GM12874 (cell line): ENCODE results near the gene TKTL2.

Experiments
- TF ChIP-seq, protein P1 (sequence below): IDR thresholded peaks from 2 replicates; pipeline ENCODE4 v1.5.1; 2011; ENCODE audit warnings: low read depth, mild to moderate bottlenecking, control low read depth, low read length, moderate library complexity; ENCODE audit not compliant: insufficient read depth

TKTL2 gene

DNA sequence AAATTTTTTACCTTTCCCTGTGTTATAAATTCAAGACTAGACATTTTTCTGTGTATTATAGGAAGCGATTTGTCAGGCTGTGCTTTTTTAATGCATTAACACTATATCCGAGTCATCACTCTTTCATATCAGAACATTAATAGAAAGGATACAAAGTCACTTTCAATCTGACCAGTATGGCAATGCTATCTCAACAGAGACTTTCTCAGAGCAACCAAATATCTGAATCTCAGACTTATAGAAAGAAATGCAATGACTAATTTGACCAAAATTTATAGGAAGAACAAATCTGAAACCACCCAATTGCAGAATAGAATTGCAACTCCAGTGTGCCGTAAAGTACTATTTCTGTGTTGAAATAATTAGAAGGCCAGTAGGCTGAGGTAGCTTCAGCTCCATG is 473 bp upstream of the TKTL2 start:
- TF ChIP-seq, protein P1, sequence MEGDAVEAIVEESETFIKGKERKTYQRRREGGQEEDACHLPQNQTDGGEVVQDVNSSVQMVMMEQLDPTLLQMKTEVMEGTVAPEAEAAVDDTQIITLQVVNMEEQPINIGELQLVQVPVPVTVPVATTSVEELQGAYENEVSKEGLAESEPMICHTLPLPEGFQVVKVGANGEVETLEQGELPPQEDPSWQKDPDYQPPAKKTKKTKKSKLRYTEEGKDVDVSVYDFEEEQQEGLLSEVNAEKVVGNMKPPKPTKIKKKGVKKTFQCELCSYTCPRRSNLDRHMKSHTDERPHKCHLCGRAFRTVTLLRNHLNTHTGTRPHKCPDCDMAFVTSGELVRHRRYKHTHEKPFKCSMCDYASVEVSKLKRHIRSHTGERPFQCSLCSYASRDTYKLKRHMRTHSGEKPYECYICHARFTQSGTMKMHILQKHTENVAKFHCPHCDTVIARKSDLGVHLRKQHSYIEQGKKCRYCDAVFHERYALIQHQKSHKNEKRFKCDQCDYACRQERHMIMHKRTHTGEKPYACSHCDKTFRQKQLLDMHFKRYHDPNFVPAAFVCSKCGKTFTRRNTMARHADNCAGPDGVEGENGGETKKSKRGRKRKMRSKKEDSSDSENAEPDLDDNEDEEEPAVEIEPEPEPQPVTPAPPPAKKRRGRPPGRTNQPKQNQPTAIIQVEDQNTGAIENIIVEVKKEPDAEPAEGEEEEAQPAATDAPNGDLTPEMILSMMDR: no peak

DNA sequence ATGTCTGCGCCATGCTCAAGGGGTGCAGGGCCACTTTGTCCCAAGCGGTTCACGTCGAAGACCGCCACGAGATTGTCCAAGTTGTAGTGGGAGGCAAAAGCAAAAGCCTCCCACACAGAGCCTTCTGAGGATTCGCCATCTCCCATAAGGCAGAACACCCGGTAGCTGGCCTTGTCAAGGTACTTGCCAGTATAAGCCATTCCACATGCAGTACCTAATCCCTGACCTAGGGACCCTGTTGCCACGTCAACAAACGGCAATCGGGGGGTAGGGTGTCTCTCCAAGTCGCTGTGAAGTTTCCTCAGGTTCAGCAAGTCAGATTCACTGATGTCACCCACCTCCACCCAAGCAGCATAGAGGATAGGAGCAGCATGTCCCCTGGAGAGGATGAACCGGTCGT is 424 bp downstream of the TKTL2 start:
- TF ChIP-seq, protein P1: no peak

DNA sequence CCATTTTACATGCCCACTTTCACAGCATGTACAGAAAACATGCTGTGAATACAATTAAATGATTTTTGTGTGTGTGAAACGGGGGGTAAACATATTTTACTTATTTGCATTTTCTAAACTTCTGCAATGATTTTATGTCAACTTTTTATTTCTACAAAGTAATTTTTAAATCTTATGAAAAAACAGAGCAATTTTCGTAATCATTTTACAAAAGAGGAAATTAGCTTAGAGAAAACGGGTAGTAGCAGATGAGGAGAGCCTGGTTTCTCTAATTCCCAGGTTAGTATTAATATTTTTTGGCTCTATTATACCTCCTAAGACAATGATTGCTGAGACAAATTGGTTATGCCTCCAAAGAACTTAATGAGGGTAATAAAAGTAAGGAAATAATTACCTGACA is 3.2 kb downstream of the TKTL2 start:
- TF ChIP-seq, protein P1: no peak

DNA sequence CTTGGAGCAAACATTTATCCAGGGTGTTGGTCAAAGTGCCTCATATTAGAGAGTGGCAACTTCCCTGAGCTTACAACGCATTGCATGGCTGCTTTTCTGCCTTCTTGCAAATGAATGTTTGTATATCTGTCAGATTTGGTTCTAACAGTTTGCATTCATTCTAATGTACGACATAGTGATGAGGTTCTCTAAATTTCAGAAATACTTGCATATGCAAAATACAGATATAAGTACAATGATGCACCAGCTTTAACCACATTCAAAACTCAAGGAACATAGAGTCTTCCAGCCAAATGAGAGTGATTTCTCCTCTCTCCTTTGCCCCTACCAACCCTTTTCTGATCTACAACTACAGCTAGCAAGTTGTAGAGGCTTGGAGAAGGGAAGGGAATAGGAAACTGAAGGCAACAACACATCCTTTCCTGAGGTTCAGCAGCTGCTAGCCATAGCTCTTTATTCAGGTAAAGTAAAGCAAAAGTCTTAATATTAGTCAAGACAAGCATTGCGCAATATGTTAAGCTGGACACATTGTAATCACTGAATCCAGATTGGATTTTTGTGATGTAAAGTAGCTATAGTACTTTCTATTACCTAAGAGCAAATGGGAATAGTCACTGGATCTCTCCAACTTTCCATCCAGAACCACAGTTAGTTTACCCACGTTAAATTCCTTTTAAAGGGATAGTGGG is 6.3 kb downstream of the TKTL2 start:
- TF ChIP-seq, protein P1: no peak

DNA sequence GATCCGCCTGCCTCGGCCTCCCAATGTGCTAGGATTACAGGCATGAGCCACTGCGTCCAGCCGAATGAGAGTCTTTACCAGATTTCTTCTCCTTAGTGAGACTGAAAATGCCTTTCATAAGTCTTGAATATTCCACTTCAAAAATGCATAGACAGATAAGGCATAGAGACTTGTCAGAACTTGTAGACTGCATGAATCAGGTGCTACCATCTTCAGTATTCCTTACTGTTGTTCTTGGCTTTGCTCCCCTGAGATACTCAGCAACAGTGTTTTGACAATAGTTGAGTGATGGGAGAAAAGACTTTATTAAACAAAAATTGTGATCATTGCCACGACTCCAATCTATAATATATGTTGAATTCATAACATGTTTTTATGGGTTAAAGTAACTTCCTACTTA is 11.0 kb downstream of the TKTL2 start:
- TF ChIP-seq, protein P1: no peak

DNA sequence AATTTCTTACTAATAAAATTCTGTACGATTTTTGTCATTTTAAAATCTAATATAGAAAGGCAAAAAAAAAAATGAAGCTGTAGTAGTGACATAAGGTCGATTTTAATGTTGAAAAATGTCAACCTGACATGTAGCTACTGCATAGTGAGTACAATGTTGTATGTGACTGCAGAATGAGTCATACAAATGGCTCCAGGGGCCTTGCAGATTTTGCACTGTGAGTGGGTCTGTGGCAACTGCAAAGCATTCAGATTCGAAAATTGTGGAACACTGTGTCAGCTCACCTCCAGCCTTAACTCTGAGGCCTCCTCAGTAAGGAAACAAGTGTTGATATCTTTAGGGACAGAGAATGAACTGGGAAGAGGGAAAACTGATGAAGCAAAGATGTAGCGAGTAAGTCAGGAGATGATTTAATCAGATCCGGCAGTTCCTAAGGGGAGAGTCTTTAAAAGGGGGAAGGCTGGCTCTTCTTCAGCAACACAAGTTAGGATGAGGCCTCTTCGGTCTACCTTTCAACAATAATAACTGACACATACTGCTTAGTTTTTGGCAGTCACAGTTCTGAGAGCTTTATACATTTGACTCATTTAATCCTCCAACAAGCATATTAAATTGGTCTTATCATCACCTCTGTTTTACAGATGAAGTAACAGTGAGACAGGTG is 24.9 kb downstream of the TKTL2 start:
- TF ChIP-seq, protein P1: no peak

DNA sequence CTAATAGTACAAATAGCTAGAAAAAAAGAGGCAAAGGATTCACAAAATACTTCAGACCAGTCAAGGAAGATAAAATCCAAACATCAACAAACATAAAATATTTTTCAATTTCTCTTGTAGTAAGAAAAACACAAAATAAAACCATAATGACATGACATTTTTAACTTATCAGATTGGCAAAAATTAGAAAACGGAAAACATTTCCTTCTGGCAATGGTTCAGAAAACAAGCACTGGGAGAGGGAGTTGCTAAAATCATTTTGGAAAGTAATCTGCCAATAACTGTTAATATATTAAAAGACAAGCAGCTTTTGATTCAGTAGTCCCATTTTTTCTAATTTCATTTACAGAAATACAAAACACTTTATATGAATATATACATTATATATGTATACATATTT is 26.1 kb downstream of the TKTL2 start:
- TF ChIP-seq, protein P1: no peak
